ENCODE data around the gene PTPRM. TPM values are rescaled to one million over a fixed set of nuclear protein-coding genes. Genes with fewer than 3 reads are reported as not detected.

The PTPRM gene
- total and polyA plus RNA-seq, 4 donors, result 9.2 to 23.0 (median 12.7) TPM

- Histone ChIP-seq H3K9me3 (ENCODE audit: control insufficient read depth in 4 of 4, low read length in 3 of 4) (no peaks in the 10 kb centered on the region), H3K4me3 (ENCODE audit: low read depth in 1 of 3, low read length in 3 of 3) (no peak overlapping the region), H3K4me1 (ENCODE audit: control insufficient read depth in 4 of 4, insufficient read depth in 4 of 4, low read length in 3 of 4) (peaks cover 0 to 2% (median 0%) of the 10 kb centered on the region in 4 donors), H3K27me3 (ENCODE audit: control insufficient read depth in 4 of 4, insufficient read depth in 4 of 4, low read length in 3 of 4) (no peaks in the 10 kb centered on the region), H3K9ac (ENCODE audit: low read depth in 1 of 2, low read length in 2 of 2) (no peak overlapping the region), H3K27ac (ENCODE audit: low read depth in 1 of 2, low read length in 2 of 2) (no peak overlapping the region), H3K36me3 (ENCODE audit: control insufficient read depth in 4 of 4, insufficient read depth in 3 of 4, low read depth in 1 of 4, low read length in 3 of 4) (no peaks in the 10 kb centered on the region)
- 86% methylated on average over 4 of the region's 4 CpGs for WGBS
- TF ChIP-seq NR2F2 (IDR thresholded peaks at IDR 0.05) (no peak), HNF4G (IDR thresholded peaks at IDR 0.05) (no peak), SP1 (IDR thresholded peaks at IDR 0.05) (no peak), RXRA (IDR thresholded peaks at IDR 0.05) (no peak), MAX (IDR thresholded peaks at IDR 0.05) (no peak), TAF1 (conservative IDR thresholded peaks at IDR 0.05) (no peak), RAD21 (IDR thresholded peaks at IDR 0.05) (no peak), GABPA (IDR thresholded peaks at IDR 0.05 in 1 of 2, conservative IDR thresholded peaks at IDR 0.05 in 1 of 2) (no peak), HNF4A (conservative IDR thresholded peaks at IDR 0.05) (no peak), FOXA1 (IDR thresholded peaks at IDR 0.05) (no peak), FOXA2 (IDR thresholded peaks at IDR 0.05) (no peak), EGR1 (IDR thresholded peaks at IDR 0.05; ENCODE audit: low read depth in 2 of 2) (no peak), JUND (IDR thresholded peaks at IDR 0.05) (no peak), CTCF (IDR thresholded peaks at IDR 0.05; ENCODE audit: low read depth, low read length, missing input control) (no peak), YY1 (IDR thresholded peaks at IDR 0.05) (no peak), ZBTB33 (IDR thresholded peaks at IDR 0.05) (no peak)
- TF ChIP-seq, protein P1, sequence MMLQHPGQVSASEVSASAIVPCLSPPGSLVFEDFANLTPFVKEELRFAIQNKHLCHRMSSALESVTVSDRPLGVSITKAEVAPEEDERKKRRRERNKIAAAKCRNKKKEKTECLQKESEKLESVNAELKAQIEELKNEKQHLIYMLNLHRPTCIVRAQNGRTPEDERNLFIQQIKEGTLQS (IDR thresholded peaks at IDR 0.05), result no peak
- TF ChIP-seq, protein P2, sequence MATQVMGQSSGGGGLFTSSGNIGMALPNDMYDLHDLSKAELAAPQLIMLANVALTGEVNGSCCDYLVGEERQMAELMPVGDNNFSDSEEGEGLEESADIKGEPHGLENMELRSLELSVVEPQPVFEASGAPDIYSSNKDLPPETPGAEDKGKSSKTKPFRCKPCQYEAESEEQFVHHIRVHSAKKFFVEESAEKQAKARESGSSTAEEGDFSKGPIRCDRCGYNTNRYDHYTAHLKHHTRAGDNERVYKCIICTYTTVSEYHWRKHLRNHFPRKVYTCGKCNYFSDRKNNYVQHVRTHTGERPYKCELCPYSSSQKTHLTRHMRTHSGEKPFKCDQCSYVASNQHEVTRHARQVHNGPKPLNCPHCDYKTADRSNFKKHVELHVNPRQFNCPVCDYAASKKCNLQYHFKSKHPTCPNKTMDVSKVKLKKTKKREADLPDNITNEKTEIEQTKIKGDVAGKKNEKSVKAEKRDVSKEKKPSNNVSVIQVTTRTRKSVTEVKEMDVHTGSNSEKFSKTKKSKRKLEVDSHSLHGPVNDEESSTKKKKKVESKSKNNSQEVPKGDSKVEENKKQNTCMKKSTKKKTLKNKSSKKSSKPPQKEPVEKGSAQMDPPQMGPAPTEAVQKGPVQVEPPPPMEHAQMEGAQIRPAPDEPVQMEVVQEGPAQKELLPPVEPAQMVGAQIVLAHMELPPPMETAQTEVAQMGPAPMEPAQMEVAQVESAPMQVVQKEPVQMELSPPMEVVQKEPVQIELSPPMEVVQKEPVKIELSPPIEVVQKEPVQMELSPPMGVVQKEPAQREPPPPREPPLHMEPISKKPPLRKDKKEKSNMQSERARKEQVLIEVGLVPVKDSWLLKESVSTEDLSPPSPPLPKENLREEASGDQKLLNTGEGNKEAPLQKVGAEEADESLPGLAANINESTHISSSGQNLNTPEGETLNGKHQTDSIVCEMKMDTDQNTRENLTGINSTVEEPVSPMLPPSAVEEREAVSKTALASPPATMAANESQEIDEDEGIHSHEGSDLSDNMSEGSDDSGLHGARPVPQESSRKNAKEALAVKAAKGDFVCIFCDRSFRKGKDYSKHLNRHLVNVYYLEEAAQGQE (IDR thresholded peaks at IDR 0.05), result no peak
- no peak for DNase-seq (ENCODE audit: low spot score)
Measured at GRCh38 chr18:7730682-7731081, 163.6 kb downstream of the PTPRM start.
